ENCODE results near the gene VANGL2.

- TF ChIP-seq CTCF (conservative IDR thresholded peaks at IDR 0.05) (no peak), ZFX (IDR thresholded peaks at IDR 0.05) (no peak)
These were observed 60.4 kb downstream of the VANGL2 start for GRCh38 chr1:160460683-160461287.

Measured in C4-2B (cell line).